DOHH2 (cell line): Measurements from ENCODE around the gene ZNF24.

ENCODE experiments used
- EZH2phosphoT487 ChIP-seq: fragments of 200-600 bp; sonication (generic); IDR thresholded peaks from 2 replicates; pipeline ENCODE4 v1.6.1; 2017; ENCODE audit warnings: borderline replicate concordance, mild to moderate bottlenecking, antibody characterized with exemption, low read length, moderate library complexity, mixed read lengths
- TF ChIP-seq, protein P1 (sequence below): fragments of 200-600 bp; sonication (generic); IDR thresholded peaks from one replicate; pipeline ENCODE4 v1.5.1; 2014; ENCODE audit warnings: antibody characterized with exemption, mild to moderate bottlenecking, low read depth, low read length; ENCODE audit not compliant: poor library complexity, severe bottlenecking

DNA sequence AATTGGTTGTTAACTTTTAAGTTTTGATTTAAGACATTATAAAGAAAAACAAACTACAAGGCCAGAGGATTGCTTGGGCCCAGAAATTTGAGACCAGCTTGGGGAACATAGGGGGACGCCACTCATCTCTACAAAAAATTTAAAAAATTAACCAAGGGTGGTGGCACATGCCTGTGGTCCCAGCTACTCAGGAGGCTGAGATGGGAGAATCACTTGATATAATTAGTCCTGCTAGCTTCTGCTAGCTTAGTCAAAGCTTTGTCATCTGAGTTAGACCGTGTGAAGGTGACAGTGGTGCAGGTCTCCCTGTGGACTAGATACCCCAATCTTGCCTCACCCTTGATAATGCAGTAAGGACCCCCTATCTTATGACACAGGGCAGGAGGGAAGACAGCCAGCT, 38.9 kb upstream of the ZNF24 start:
- TF ChIP-seq, protein P1, sequence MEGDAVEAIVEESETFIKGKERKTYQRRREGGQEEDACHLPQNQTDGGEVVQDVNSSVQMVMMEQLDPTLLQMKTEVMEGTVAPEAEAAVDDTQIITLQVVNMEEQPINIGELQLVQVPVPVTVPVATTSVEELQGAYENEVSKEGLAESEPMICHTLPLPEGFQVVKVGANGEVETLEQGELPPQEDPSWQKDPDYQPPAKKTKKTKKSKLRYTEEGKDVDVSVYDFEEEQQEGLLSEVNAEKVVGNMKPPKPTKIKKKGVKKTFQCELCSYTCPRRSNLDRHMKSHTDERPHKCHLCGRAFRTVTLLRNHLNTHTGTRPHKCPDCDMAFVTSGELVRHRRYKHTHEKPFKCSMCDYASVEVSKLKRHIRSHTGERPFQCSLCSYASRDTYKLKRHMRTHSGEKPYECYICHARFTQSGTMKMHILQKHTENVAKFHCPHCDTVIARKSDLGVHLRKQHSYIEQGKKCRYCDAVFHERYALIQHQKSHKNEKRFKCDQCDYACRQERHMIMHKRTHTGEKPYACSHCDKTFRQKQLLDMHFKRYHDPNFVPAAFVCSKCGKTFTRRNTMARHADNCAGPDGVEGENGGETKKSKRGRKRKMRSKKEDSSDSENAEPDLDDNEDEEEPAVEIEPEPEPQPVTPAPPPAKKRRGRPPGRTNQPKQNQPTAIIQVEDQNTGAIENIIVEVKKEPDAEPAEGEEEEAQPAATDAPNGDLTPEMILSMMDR, result no peak
- no peak for TF ChIP-seq EZH2phosphoT487
